Activated CD8-positive, alpha-beta T cell treated with anti-CD3 and anti-CD28 coated beads for 36 hours (primary cell): ENCODE results near the gene PTGER1. TPM values are rescaled to one million over a fixed set of nuclear protein-coding genes. Genes with fewer than 3 reads are reported as not detected.

ENCODE experiments used
- ATAC-seq: fragments of 200-7000 bp; cut with Tn5 transposase; one replicate; pipeline ENCODE4 v1.10.0; 2021; ENCODE audit warnings: mild to moderate bottlenecking, moderate library complexity
- CTCF ChIA-PET: fragments of 350-600 bp; sonication (Branson Sonifier 250); formaldehyde crosslinking; loops from one replicate; lab custom pipeline; 2021; ENCODE audit warnings: antibody characterized with exemption; lab: Charles Lee
- POLR2A ChIA-PET: fragments of 350-600 bp; sonication (Branson Sonifier 250); formaldehyde crosslinking; loops from one replicate; lab custom pipeline; 2021; ENCODE audit warnings: antibody characterized with exemption; lab: Charles Lee
- DNase-seq: peaks from one replicate; pipeline ENCODE4 v3.0.0-alpha.2; 2020
- H3K27ac Mint-ChIP-seq: one replicate; pipeline ENCODE4 v1.8.0; 2021; ENCODE audit warnings: mild to moderate bottlenecking, mixed read lengths
- H3K27me3 Mint-ChIP-seq: one replicate; pipeline ENCODE4 v1.8.0; 2021; ENCODE audit warnings: mixed read lengths
- H3K36me3 Mint-ChIP-seq: one replicate; pipeline ENCODE4 v1.8.0; 2021; ENCODE audit warnings: low read depth, mixed read lengths
- H3K4me1 Mint-ChIP-seq: one replicate; pipeline ENCODE4 v1.8.0; 2021; ENCODE audit warnings: low read depth, mixed read lengths
- H3K4me3 Mint-ChIP-seq: one replicate; pipeline ENCODE4 v1.8.0; 2021; ENCODE audit warnings: mild to moderate bottlenecking, moderate library complexity, mixed read lengths
- H3K9me3 Mint-ChIP-seq: one replicate; pipeline ENCODE4 v1.8.0; 2021; ENCODE audit warnings: mixed read lengths
- CTCF ChIP-seq: fragments of 200-600 bp; IDR thresholded peaks from one replicate; pipeline ENCODE4 v1.8.0; 2022; ENCODE audit warnings: antibody characterized with exemption, mild to moderate bottlenecking
- intact Hi-C: fragments of 100-400 bp; cut with micrococcal nuclease; formaldehyde crosslinking; loops from one replicate; pipeline ENCODE4 v1.10.0; 2022
- total RNA-seq, 2 experiments: library from RNA; stranded (reverse); gene quantifications; one replicate each; pipeline ENCODE4 v1.2.3, GENCODE V29; 2021

Gene PTGER1
- total RNA-seq, 2 experiments from 2014 or later = 0.43 TPM

GRCh38 chr19:14479975-14480699, 5.0 kb upstream of the PTGER1 start:
- no peaks in the 10 kb centered on the region for H3K27me3 Mint-ChIP-seq
- intact Hi-C loops = loop anchor here (5.0 kb wide), 1 partner anchor 48 kb away; the partner anchor contains the start of gene PKN1
- peak; percentile 98 for TF ChIP-seq CTCF
- no peaks in the 10 kb centered on the region for H3K9me3 Mint-ChIP-seq
- DNase-seq (peak; percentile 78), ATAC-seq (peak; percentile 59)
- peaks cover 16% of the 10 kb centered on the region for H3K4me1 Mint-ChIP-seq
- no peak overlapping the region for H3K27ac Mint-ChIP-seq
- H3K4me3 Mint-ChIP-seq = no peak overlapping the region
- H3K36me3 Mint-ChIP-seq = no peaks in the 10 kb centered on the region
- ChIA-PET POLR2A (interaction anchor here (0.8 to 1.2 kb wide), 3 partner anchors 9 to 62 kb away, joined by 3 read pairs; no protein-coding TSS in a partner anchor), CTCF (interaction anchor here (0.6 to 4.0 kb wide), 45 partner anchors 7 to 628 kb away, joined by 3 to 37 read pairs (median 5); partner anchors contain the start of genes ASF1B, DDX39A, DNAJB1 and GIPC1)

GRCh38 chr19:14479309-14479974, 4.3 kb upstream of the PTGER1 start:
- TF ChIP-seq CTCF = no peak
- H3K4me3 Mint-ChIP-seq = no peak overlapping the region
- peaks cover 5% of the 10 kb centered on the region for H3K27me3 Mint-ChIP-seq
- DNase-seq = no peak
- H3K36me3 Mint-ChIP-seq = no peaks in the 10 kb centered on the region
- intact Hi-C loops = loop anchor here (5.0 kb wide), 1 partner anchor 47 kb away; the partner anchor contains the start of gene PKN1
- no peaks in the 10 kb centered on the region for H3K9me3 Mint-ChIP-seq
- ATAC-seq = no peak
- POLR2A ChIA-PET = interaction anchor here (1.0 kb wide), 2 partner anchors 55 to 135 kb away, joined by 3 read pairs; no protein-coding TSS in a partner anchor
- no peak overlapping the region for H3K27ac Mint-ChIP-seq
- CTCF ChIA-PET = interaction anchor here (0.9 to 4.0 kb wide), 32 partner anchors 8 to 627 kb away, joined by 3 to 37 read pairs (median 7); partner anchors contain the start of genes ASF1B, DDX39A, GIPC1 and PKN1
- peaks cover 22% of the 10 kb centered on the region for H3K4me1 Mint-ChIP-seq

GRCh38 chr19:14478113-14478545, 3.0 kb upstream of the PTGER1 start:
- Mint-ChIP-seq H3K27me3 (peaks cover 9% of the 10 kb centered on the region), H3K36me3 (no peaks in the 10 kb centered on the region), H3K27ac (no peak overlapping the region), H3K4me3 (no peak overlapping the region), H3K9me3 (no peaks in the 10 kb centered on the region), H3K4me1 (peaks cover 25% of the 10 kb centered on the region)
- no peak for DNase-seq
- CTCF ChIA-PET = interaction anchor here (1.0 to 4.0 kb wide), 8 partner anchors 9 to 129 kb away, joined by 3 to 37 read pairs (median 10); partner anchors contain the start of genes DDX39A, GIPC1 and PKN1
- POLR2A ChIA-PET = interaction anchor here (0.8 to 1.5 kb wide), 6 partner anchors 10 to 328 kb away, joined by 3 read pairs; no protein-coding TSS in a partner anchor
- no peak for TF ChIP-seq CTCF
- intact Hi-C loops = loop anchor here (5.0 kb wide), 1 partner anchor 46 kb away; the partner anchor contains the start of gene PKN1
- ATAC-seq = no peak

GRCh38 chr19:14477418-14478112, 2.4 kb upstream of the PTGER1 start:
- Mint-ChIP-seq H3K36me3 (no peaks in the 10 kb centered on the region), H3K9me3 (no peaks in the 10 kb centered on the region), H3K27me3 (peaks cover 14% of the 10 kb centered on the region), H3K4me1 (peaks cover 31% of the 10 kb centered on the region), H3K4me3 (no peak overlapping the region), H3K27ac (no peak overlapping the region)
- ChIA-PET POLR2A (interaction anchor here (0.8 to 1.5 kb wide), 4 partner anchors 45 to 327 kb away, joined by 3 read pairs; no protein-coding TSS in a partner anchor), CTCF (interaction anchor here (1.0 to 2.8 kb wide), 4 partner anchors 25 to 57 kb away, joined by 3 to 12 read pairs (median 5); partner anchors contain the start of genes DDX39A and PKN1)
- intact Hi-C loops = loop anchor here (5.0 kb wide), 1 partner anchor 45 kb away; the partner anchor contains the start of gene PKN1
- no peak for DNase-seq
- no peak for ATAC-seq
- TF ChIP-seq CTCF = no peak
